Prostate gland (tissue), 2 donors: ENCODE data around the gene MFN2. TPM values are rescaled to one million over a fixed set of nuclear protein-coding genes. Genes with fewer than 3 reads are reported as not detected.

Source experiments
- DNase-seq: peaks from one replicate; pipeline ENCODE4 v3.0.0-alpha.2; 2019; ENCODE audit warnings: low spot score
- H3K27ac ChIP-seq, 2 donors: fragments of 200-600 bp; sonication (generic); 2 replicates each; pipeline ENCODE4 v1.5.1; 2017 to 2019
- H3K27me3 ChIP-seq: fragments of 200-600 bp; sonication (generic); replicated peaks from 2 replicates; pipeline ENCODE4 v1.5.1; 2019; ENCODE audit not compliant: insufficient read depth
- H3K36me3 ChIP-seq, 2 donors: fragments of 200-600 bp; sonication (generic); 1 replicate in 1 of 2; 2 replicates in 1 of 2; pipeline versions ENCODE4 v1.5.1 to v1.8.1; 2017 to 2019
- H3K4me1 ChIP-seq: fragments of 200-600 bp; sonication (generic); replicated peaks from 2 replicates; pipeline ENCODE4 v1.5.1; 2019
- H3K4me3 ChIP-seq, 2 donors: fragments of 200-600 bp; sonication (generic); 2 replicates each; pipeline ENCODE4 v1.5.1; 2017 to 2019
- H3K9me3 ChIP-seq: fragments of 200-600 bp; sonication (generic); 2 replicates; pipeline ENCODE4 v1.5.1; 2017
- POLR2A ChIP-seq: fragments of 450-650 bp; IDR thresholded peaks from one replicate; pipeline ENCODE4 v1.6.1; 2016; ENCODE audit warnings: antibody characterized with exemption, mild to moderate bottlenecking
- POLR2AphosphoS5 ChIP-seq: sonication (generic); formaldehyde crosslinking; IDR thresholded peaks from one replicate; pipeline ENCODE4 v1.6.1; 2017; ENCODE audit warnings: antibody characterized with exemption
- WGBS: methylation state at CpG from one replicate; pipeline ENCODE4 v1.1.5; 2018; 5-methylcytosine and 5-hydroxymethylcytosine counted together
- intact Hi-C: fragments of 100-400 bp; cut with DNase I; formaldehyde crosslinking; loops from one replicate; pipeline ENCODE4 v1.14.2; 2022
- total RNA-seq, 2 donors: library from RNA; depleted of rRNA; stranded (reverse); fragments of >200 nt; gene quantifications; one replicate each; pipeline ENCODE4 v1.1.0, GENCODE V29; 2016
- TF ChIP-seq, protein P1 (sequence below), 4 experiments: fragments of 200-600 bp in 2 of 4; fragments of 450-650 bp in 2 of 4; sonication (generic) in 2 of 4; IDR thresholded peaks; 1 replicate in 3 of 4; 2 replicates in 1 of 4; pipeline ENCODE4 v1.5.1; 2016 to 2019; ENCODE audit warnings: antibody characterized with exemption in 4 of 4, mild to moderate bottlenecking in 2 of 4, moderate library complexity in 2 of 4

Gene MFN2
- total RNA-seq, 2 donors from 2014 or later, result 55.0 to 92.4 TPM

DNA sequence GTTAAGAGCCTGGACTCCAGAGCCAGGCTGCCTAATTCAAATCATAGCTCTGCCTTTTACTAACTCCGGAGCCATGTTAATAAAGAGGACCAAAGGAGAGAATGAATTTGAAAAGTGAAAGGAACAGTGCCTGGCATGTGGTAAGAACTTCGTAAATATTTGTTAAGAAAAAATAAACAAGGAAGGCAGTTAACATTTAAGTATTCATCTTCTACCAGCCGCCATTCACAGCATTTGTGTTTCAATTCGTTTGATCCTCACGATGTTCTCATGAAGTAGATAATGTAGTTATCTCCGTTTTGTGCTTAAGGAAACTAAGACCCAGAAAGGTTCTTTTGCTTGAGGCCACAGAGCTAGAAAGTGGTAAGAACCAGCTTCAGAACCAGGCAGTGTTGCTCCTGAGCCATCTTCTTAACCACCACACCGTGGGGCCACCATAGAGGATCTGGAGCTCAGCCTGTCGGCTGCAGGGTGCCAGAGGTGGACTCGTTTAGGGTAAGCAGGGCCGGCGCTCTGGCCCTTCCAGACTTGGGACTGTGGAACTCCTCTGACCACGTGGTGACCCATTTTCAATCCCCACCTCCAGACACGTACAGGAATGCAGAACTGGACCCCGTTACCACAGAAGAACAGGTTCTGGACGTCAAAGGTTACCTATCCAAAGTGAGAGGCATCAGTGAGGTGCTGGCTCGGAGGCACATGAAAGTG is 11.9 kb downstream of the MFN2 start:
- H3K4me1 ChIP-seq, result no peaks in the 10 kb centered on the region
- peaks cover 0 to 11% of the 10 kb centered on the region in 2 donors for H3K36me3 ChIP-seq
- H3K27me3 ChIP-seq, result no peaks in the 10 kb centered on the region
- peak overlapping the region; percentile 33 for H3K27ac ChIP-seq
- no peaks in the 10 kb centered on the region for H3K9me3 ChIP-seq
- intact Hi-C loops, result no loop called here
- no peak for DNase-seq
- no peak for TF ChIP-seq POLR2AphosphoS5
- TF ChIP-seq, protein P1, sequence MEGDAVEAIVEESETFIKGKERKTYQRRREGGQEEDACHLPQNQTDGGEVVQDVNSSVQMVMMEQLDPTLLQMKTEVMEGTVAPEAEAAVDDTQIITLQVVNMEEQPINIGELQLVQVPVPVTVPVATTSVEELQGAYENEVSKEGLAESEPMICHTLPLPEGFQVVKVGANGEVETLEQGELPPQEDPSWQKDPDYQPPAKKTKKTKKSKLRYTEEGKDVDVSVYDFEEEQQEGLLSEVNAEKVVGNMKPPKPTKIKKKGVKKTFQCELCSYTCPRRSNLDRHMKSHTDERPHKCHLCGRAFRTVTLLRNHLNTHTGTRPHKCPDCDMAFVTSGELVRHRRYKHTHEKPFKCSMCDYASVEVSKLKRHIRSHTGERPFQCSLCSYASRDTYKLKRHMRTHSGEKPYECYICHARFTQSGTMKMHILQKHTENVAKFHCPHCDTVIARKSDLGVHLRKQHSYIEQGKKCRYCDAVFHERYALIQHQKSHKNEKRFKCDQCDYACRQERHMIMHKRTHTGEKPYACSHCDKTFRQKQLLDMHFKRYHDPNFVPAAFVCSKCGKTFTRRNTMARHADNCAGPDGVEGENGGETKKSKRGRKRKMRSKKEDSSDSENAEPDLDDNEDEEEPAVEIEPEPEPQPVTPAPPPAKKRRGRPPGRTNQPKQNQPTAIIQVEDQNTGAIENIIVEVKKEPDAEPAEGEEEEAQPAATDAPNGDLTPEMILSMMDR (IDR thresholded peaks at IDR 0.05), result no peak
- no peak for TF ChIP-seq POLR2A
- H3K4me3 ChIP-seq, result no peak overlapping the region
- WGBS, result 73% methylated on average over 16 of the region's 16 CpGs

DNA sequence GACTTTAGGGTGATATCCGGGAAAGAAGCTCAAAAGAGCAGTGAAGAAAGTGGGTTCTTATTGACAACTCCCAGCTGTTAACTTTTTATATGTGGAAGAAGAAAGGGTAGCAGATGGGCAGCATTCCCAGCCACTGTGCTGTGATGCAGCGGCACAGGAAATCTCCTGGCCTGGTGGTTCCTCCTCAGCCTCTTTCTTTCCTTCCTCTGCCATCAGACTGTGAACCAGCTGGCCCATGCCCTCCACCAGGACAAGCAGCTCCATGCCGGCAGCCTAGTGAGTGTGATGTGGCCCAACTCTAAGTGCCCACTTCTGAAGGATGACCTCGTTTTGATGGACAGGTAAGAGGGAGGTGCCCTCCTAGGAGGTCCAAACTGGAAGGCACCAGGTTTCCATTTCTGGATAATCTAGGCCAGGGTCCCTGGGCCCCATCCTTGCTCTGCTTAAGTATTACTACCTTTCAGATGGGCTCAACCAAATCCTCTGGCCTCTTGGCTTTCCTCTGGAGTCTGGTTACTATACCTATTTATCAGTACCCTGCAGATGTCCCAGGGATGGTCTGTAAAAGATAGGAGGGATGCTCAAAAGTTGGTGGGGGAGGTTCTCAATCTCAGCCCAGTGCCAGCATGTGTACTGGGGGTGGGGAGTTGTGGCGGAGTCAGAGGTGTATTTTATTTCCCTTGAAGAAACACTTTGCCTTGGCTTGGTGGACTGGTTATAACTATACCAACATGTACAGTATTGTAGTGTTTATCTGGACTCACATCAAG is 17.0 kb downstream of the MFN2 start:
- Histone ChIP-seq H3K27me3 (no peaks in the 10 kb centered on the region), H3K4me1 (no peaks in the 10 kb centered on the region), H3K4me3 (no peak overlapping the region), H3K9me3 (no peaks in the 10 kb centered on the region), H3K36me3 (peaks cover 2 to 32% of the 10 kb centered on the region in 2 donors), H3K27ac (no peak overlapping the region)
- DNase-seq, result no peak
- TF ChIP-seq POLR2AphosphoS5, result no peak
- no peak for TF ChIP-seq POLR2A
- TF ChIP-seq, protein P1 (IDR thresholded peaks at IDR 0.05), result no peak
- WGBS, result 86% methylated on average over 5 of the region's 5 CpGs
- intact Hi-C loops, result no loop called here

DNA sequence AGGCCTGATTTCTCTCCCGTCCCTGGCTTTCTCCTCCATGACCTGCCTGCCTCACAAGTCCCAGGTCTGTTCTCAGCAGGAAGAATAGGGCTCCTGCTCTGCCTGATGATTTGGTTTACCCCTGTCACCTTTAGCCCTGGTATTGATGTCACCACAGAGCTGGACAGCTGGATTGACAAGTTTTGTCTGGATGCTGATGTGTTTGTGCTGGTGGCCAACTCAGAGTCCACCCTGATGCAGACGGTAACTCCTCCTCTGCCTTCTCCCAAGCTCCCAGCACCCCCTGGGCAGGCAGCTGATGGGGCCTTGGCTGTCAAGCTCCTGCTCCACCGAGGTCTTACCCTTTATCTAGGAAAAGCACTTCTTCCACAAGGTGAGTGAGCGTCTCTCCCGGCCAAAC is 18.4 kb downstream of the MFN2 start:
- Histone ChIP-seq H3K27ac (no peak overlapping the region), H3K4me3 (no peak overlapping the region), H3K27me3 (no peaks in the 10 kb centered on the region), H3K36me3 (peaks cover 2 to 33% of the 10 kb centered on the region in 2 donors), H3K4me1 (no peaks in the 10 kb centered on the region), H3K9me3 (no peaks in the 10 kb centered on the region)
- 89% methylated on average over 5 of the region's 5 CpGs for WGBS
- no peak for DNase-seq
- intact Hi-C loops, result no loop called here
- TF ChIP-seq, protein P1 (IDR thresholded peaks at IDR 0.05), result no peak
- no peak for TF ChIP-seq POLR2AphosphoS5
- no peak for TF ChIP-seq POLR2A

DNA sequence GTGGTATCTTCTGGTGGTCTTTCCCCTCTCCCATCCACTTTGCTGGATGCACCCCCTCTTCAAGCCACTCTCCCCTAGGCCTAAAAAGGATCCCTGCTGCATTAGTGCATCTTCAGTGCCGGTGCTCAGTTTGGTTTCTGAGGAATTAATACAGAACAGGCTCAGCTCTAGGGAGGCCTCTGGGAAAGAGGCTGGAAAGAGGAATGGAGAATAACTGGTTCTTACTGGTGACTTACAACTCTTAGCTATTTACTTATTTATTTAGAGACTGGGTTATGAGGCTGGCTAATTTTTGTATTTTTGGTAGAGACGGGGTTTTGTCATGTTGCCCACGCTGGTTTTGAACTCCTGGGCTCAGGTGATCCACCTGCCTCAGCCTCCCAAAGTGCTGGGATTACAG is 19.0 kb downstream of the MFN2 start:
- intact Hi-C loops, result no loop called here
- no peaks in the 10 kb centered on the region for H3K9me3 ChIP-seq
- H3K36me3 ChIP-seq, result peaks cover 2 to 33% of the 10 kb centered on the region in 2 donors
- no peak for TF ChIP-seq POLR2A
- TF ChIP-seq, protein P1 (IDR thresholded peaks at IDR 0.05), result no peak
- no peak for TF ChIP-seq POLR2AphosphoS5
- no peak overlapping the region for H3K4me3 ChIP-seq
- H3K4me1 ChIP-seq, result no peaks in the 10 kb centered on the region
- H3K27me3 ChIP-seq, result no peaks in the 10 kb centered on the region
- WGBS, result 73% methylated on average over 3 of the region's 3 CpGs
- H3K27ac ChIP-seq, result no peak overlapping the region
- no peak for DNase-seq
